DOHH2 (cell line): ENCODE data around the gene TMEM229B.

Experiments
- H3F3A ChIP-seq: fragments of 200-600 bp; sonication (generic), shearing (Covaris generic); 2 replicates; pipeline ENCODE4 v1.6.0; 2016; ENCODE audit warnings: antibody characterized with exemption, mild to moderate bottlenecking; ENCODE audit not compliant: control insufficient read depth, insufficient read depth
- H3K27ac ChIP-seq: fragments of 200-600 bp; sonication (generic); 2 replicates; pipeline ENCODE4 v1.5.1; 2014; ENCODE audit warnings: low read depth, mild to moderate bottlenecking, low read length, moderate library complexity
- H3K27me3 ChIP-seq: fragments of 200-600 bp; sonication (generic); 2 replicates; pipeline ENCODE4 v1.6.1; 2014; ENCODE audit warnings: mild to moderate bottlenecking, low read length, mixed read lengths; ENCODE audit not compliant: control insufficient read depth
- H3K36me3 ChIP-seq: fragments of 200-600 bp; sonication (generic); 2 replicates; pipeline ENCODE4 v1.6.1; 2014; ENCODE audit warnings: mild to moderate bottlenecking, low read length, moderate library complexity, mixed read lengths; ENCODE audit not compliant: control insufficient read depth
- H3K4me1 ChIP-seq: fragments of 200-600 bp; sonication (generic); 2 replicates; pipeline ENCODE4 v1.6.1; 2014; ENCODE audit warnings: mild to moderate bottlenecking, low read length, mixed read lengths; ENCODE audit not compliant: control insufficient read depth
- H3K4me2 ChIP-seq: fragments of 200-600 bp; sonication (generic); 2 replicates; pipeline ENCODE4 v1.6.0; 2014; ENCODE audit warnings: mild to moderate bottlenecking, low read length, moderate library complexity
- H3K4me3 ChIP-seq: fragments of 200-600 bp; sonication (generic); 2 replicates; pipeline ENCODE4 v1.5.1; 2014; ENCODE audit warnings: mild to moderate bottlenecking, low read length, mixed read lengths
- H3K79me2 ChIP-seq: fragments of 200-600 bp; sonication (generic); 2 replicates; pipeline ENCODE4 v1.6.1; 2014; ENCODE audit warnings: mild to moderate bottlenecking, low read length, mixed read lengths; ENCODE audit not compliant: control insufficient read depth
- H3K9me2 ChIP-seq: fragments of 200-600 bp; sonication (generic); replicated peaks from 2 replicates; pipeline ENCODE4 v1.6.1; 2014; ENCODE audit warnings: mild to moderate bottlenecking, low read length, mixed read lengths; ENCODE audit not compliant: control insufficient read depth
- H3K9me3 ChIP-seq: fragments of 200-600 bp; sonication (generic); 2 replicates; pipeline ENCODE4 v1.6.1; 2014; ENCODE audit warnings: antibody characterized with exemption, low read length, mixed read lengths; ENCODE audit not compliant: control insufficient read depth, insufficient read depth
- H4K20me1 ChIP-seq: fragments of 200-600 bp; sonication (generic); 2 replicates; pipeline ENCODE4 v1.6.0; 2014; ENCODE audit warnings: low read depth, mild to moderate bottlenecking, antibody characterized with exemption, low read length, moderate library complexity; ENCODE audit not compliant: control insufficient read depth, insufficient read depth
- CTCF ChIP-seq: fragments of 200-600 bp; sonication (generic); IDR thresholded peaks from one replicate; pipeline ENCODE4 v1.5.1; 2014; ENCODE audit warnings: antibody characterized with exemption, mild to moderate bottlenecking, low read depth, low read length; ENCODE audit not compliant: poor library complexity, severe bottlenecking
- EZH2phosphoT487 ChIP-seq: fragments of 200-600 bp; sonication (generic); IDR thresholded peaks from 2 replicates; pipeline ENCODE4 v1.6.1; 2017; ENCODE audit warnings: borderline replicate concordance, mild to moderate bottlenecking, antibody characterized with exemption, low read length, moderate library complexity, mixed read lengths

TMEM229B gene

GRCh38 chr14:67421356-67422224 lies 66.9 kb downstream of the TMEM229B start:
- H3K36me3 ChIP-seq: no peaks in the 10 kb centered on the region
- TF ChIP-seq CTCF: no peak
- no peak for TF ChIP-seq EZH2phosphoT487
- H3F3A ChIP-seq: no peaks in the 10 kb centered on the region
- no peaks in the 10 kb centered on the region for H4K20me1 ChIP-seq
- H3K9me3 ChIP-seq: no peaks in the 10 kb centered on the region
- no peaks in the 10 kb centered on the region for H3K27me3 ChIP-seq
- no peak overlapping the region for H3K4me3 ChIP-seq
- no peaks in the 10 kb centered on the region for H3K4me1 ChIP-seq
- no peaks in the 10 kb centered on the region for H3K79me2 ChIP-seq
- H3K27ac ChIP-seq: no peak overlapping the region
- no peak overlapping the region for H3K4me2 ChIP-seq
- no peaks in the 10 kb centered on the region for H3K9me2 ChIP-seq
